Transverse colon (tissue), 4 donors: Measurements from ENCODE around the gene ZPBP. TPM values are rescaled to one million over a fixed set of nuclear protein-coding genes. Genes with fewer than 3 reads are reported as not detected.

Experiments used
- DNase-seq: peaks from one replicate; pipeline ENCODE4 v3.0.0-alpha.2; 2019
- H3K27ac ChIP-seq, 4 donors: fragments of 200-600 bp; sonication (generic); 2 replicates each; pipeline ENCODE4 v1.5.1; 2016 to 2018; ENCODE audit warnings: inconsistent platforms in 4 of 4
- H3K27me3 ChIP-seq: fragments of 200-600 bp; sonication (generic); 2 replicates; pipeline ENCODE4 v1.5.1; 2017; ENCODE audit warnings: inconsistent platforms
- H3K36me3 ChIP-seq, 4 donors: fragments of 200-600 bp; sonication (generic); 2 replicates each; pipeline ENCODE4 v1.5.1; 2017 to 2019; ENCODE audit warnings: inconsistent platforms in 4 of 4
- H3K4me1 ChIP-seq, 4 donors: fragments of 200-600 bp; sonication (generic); 2 replicates each; pipeline ENCODE4 v1.5.1; 2017 to 2020; ENCODE audit warnings: inconsistent platforms in 4 of 4
- H3K4me3 ChIP-seq, 4 donors: fragments of 200-600 bp; sonication (generic); 1 replicate in 1 of 4; 2 replicates in 3 of 4; pipeline versions ENCODE4 v1.5.1 to v1.6.1; 2017 to 2019; ENCODE audit warnings: inconsistent platforms in 4 of 4
- H3K9me3 ChIP-seq, 2 donors: fragments of 200-600 bp; sonication (generic); 2 replicates each; pipeline ENCODE4 v1.5.1; 2017 to 2019; ENCODE audit warnings: inconsistent platforms in 2 of 2
- EP300 ChIP-seq: sonication (generic); formaldehyde crosslinking; IDR thresholded peaks from one replicate; pipeline ENCODE4 v1.6.1; 2017; ENCODE audit warnings: antibody characterized with exemption, low read depth
- POLR2A ChIP-seq: fragments of 450-650 bp; IDR thresholded peaks from one replicate; pipeline ENCODE4 v1.6.1; 2016; ENCODE audit warnings: antibody characterized with exemption, mild to moderate bottlenecking, moderate library complexity
- POLR2AphosphoS5 ChIP-seq, 3 donors: sonication (generic); formaldehyde crosslinking; IDR thresholded peaks; one replicate each; pipeline ENCODE4 v1.6.1; 2016; ENCODE audit warnings: antibody characterized with exemption in 3 of 3
- WGBS, 2 donors: methylation state at CpG; one replicate each; pipeline ENCODE4 v1.1.5; 2018; ENCODE audit warnings: low coverage in 1 of 2; 5-methylcytosine and 5-hydroxymethylcytosine counted together
- in situ Hi-C, 4 donors: fragments of 200-750 bp; cut with MboI; loops; one replicate each; pipeline versions ENCODE4 v1.15.0 to v1.15.1; 2017; ENCODE audit warnings: low sequenced_read_pairs in 3 of 4, low pct_ligation_motif_present in 1 of 4, low pct_unique_long_range_greater_than_20kb in 1 of 4
- intact Hi-C: fragments of 100-400 bp; cut with DNase I; formaldehyde crosslinking; loops from one replicate; pipeline ENCODE4 v1.15.1; 2023; ENCODE audit warnings: low total_unique reads
- total RNA-seq, 4 donors: library from RNA; depleted of rRNA; stranded (reverse); fragments of >200 nt; gene quantifications; one replicate each; pipeline ENCODE4 v1.1.0, GENCODE V29; 2016
- TF ChIP-seq, protein P1 (sequence below), 5 experiments: fragments of 200-600 bp in 3 of 5; fragments of 450-650 bp in 2 of 5; sonication (generic) in 3 of 5; IDR thresholded peaks; 1 replicate in 2 of 5; 2 replicates in 3 of 5; pipeline ENCODE4 v1.5.1; 2016 to 2017; ENCODE audit warnings: antibody characterized with exemption in 5 of 5, inconsistent platforms in 3 of 5, mild to moderate bottlenecking in 2 of 5, moderate library complexity in 1 of 5

Gene ZPBP, protein sequence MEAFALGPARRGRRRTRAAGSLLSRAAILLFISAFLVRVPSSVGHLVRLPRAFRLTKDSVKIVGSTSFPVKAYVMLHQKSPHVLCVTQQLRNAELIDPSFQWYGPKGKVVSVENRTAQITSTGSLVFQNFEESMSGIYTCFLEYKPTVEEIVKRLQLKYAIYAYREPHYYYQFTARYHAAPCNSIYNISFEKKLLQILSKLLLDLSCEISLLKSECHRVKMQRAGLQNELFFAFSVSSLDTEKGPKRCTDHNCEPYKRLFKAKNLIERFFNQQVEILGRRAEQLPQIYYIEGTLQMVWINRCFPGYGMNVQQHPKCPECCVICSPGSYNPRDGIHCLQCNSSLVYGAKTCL
- not detected for total RNA-seq

- H3K27me3 ChIP-seq: no peaks in the 10 kb centered on the region
- no peak for TF ChIP-seq EP300
- TF ChIP-seq, protein P1, sequence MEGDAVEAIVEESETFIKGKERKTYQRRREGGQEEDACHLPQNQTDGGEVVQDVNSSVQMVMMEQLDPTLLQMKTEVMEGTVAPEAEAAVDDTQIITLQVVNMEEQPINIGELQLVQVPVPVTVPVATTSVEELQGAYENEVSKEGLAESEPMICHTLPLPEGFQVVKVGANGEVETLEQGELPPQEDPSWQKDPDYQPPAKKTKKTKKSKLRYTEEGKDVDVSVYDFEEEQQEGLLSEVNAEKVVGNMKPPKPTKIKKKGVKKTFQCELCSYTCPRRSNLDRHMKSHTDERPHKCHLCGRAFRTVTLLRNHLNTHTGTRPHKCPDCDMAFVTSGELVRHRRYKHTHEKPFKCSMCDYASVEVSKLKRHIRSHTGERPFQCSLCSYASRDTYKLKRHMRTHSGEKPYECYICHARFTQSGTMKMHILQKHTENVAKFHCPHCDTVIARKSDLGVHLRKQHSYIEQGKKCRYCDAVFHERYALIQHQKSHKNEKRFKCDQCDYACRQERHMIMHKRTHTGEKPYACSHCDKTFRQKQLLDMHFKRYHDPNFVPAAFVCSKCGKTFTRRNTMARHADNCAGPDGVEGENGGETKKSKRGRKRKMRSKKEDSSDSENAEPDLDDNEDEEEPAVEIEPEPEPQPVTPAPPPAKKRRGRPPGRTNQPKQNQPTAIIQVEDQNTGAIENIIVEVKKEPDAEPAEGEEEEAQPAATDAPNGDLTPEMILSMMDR (IDR thresholded peaks at IDR 0.05): peak; percentile 64 to 75 (median 69)
- DNase-seq: no peak
- H3K27ac ChIP-seq: no peak within 1 kb of the TSS
- intact Hi-C loops: loop anchor here (10.0 kb wide), 1 partner anchor 322 kb away; no protein-coding TSS in a partner anchor
- peak within 1 kb of the TSS; percentile 23 to 42 (median 32) for H3K4me3 ChIP-seq
- H3K9me3 ChIP-seq: no peaks in the 10 kb centered on the region
- WGBS, 2 donors: 4 to 30% methylated on average over 11 to 38 of the region's 53 CpGs
- no peaks in the 10 kb centered on the region for H3K36me3 ChIP-seq
- peaks cover 0 to 6% (median 2%) of the 10 kb centered on the region in 4 donors for H3K4me1 ChIP-seq
- in situ Hi-C loops: loop anchor here in 1 of 4 donors (25.0 kb wide), 1 partner anchor 1069 kb away; no protein-coding TSS in a partner anchor
These were observed at the start of gene ZPBP for GRCh38 chr7:50092579-50093491. ZPBP (minus strand) TSS chr7:50093246; CDS start chr7:50093194, 52 bp downstream.

DNA sequence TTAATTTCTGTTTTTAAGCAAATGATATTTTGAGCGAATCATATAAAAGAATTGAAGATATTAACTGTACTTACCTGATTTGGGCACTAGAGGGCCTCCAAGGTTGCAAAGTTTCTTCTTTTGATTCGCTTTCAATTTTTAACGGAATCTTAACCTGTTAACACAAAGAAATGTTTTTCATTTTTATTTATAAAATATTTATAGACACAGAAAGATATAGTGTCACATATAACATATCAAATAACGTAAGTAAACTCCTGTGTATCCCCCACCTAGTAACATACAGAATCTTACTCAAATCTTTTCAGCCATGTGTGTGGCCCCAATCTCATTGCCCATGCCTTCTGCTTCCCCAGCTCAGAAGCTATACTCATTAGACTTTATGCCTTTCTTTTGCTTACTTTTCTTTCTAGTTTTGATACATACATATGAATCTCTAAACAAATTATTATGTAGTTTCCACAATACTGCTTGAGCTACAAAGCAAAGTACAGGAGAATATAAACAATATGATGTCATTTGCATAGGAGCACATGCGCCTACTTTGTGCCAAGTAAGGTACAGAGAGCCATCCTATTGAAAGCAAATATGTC lies 49.5 kb upstream of the ZPBP start:
- intact Hi-C loops: no loop called here
- Histone ChIP-seq H3K9me3 (no peaks in the 10 kb centered on the region), H3K4me1 (peaks cover 0 to 4% (median 0%) of the 10 kb centered on the region in 4 donors), H3K27ac (no peak overlapping the region), H3K4me3 (no peak overlapping the region), H3K27me3 (no peaks in the 10 kb centered on the region), H3K36me3 (no peaks in the 10 kb centered on the region)
- in situ Hi-C loops: loop anchor here in 2 of 4 donors (10.0 to 25.0 kb wide), 3 partner anchors 282 to 1020 kb away; no protein-coding TSS in a partner anchor
- no peak for TF ChIP-seq EP300
- TF ChIP-seq, protein P1 (IDR thresholded peaks at IDR 0.05): peak; percentile 55 to 73 (median 63)
- no peak for DNase-seq
- WGBS, 2 donors: 15 to 18% methylated on average over 5 of the region's 5 CpGs

DNA sequence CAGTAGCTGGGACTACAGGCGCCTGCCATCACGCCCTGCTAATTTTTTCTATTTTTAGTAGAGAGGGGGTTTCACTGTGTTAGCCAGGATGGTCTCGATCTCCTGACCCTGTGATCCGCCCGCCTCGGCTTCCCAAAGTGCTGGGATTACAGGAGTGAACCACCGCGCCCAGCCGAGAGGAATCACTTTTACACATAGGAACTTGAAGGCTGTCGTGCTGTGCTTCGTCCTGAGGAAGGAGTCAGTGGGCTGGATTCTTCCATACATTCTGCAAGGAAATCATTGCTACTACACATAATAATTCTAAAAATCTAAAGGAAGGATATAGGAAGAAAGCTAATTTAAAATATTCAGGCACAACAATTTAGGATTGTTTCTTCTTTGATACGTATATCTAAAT lies 48.8 kb upstream of the ZPBP start:
- intact Hi-C loops: no loop called here
- H3K9me3 ChIP-seq: no peaks in the 10 kb centered on the region
- no peak for TF ChIP-seq POLR2A
- TF ChIP-seq, protein P1 (IDR thresholded peaks at IDR 0.05): no peak
- no peak for TF ChIP-seq POLR2AphosphoS5 (IDR thresholded peaks at IDR 0.05)
- H3K4me1 ChIP-seq: peaks cover 0 to 4% (median 0%) of the 10 kb centered on the region in 4 donors
- H3K4me3 ChIP-seq: no peak overlapping the region
- in situ Hi-C loops: loop anchor here in 2 of 4 donors (10.0 to 25.0 kb wide), 3 partner anchors 283 to 1020 kb away; no protein-coding TSS in a partner anchor
- no peaks in the 10 kb centered on the region for H3K27me3 ChIP-seq
- H3K27ac ChIP-seq: no peak overlapping the region
- DNase-seq: no peak
- H3K36me3 ChIP-seq: no peaks in the 10 kb centered on the region
- 77 to 86% methylated on average over 1 to 12 of the region's 12 CpGs for WGBS, 2 donors

DNA sequence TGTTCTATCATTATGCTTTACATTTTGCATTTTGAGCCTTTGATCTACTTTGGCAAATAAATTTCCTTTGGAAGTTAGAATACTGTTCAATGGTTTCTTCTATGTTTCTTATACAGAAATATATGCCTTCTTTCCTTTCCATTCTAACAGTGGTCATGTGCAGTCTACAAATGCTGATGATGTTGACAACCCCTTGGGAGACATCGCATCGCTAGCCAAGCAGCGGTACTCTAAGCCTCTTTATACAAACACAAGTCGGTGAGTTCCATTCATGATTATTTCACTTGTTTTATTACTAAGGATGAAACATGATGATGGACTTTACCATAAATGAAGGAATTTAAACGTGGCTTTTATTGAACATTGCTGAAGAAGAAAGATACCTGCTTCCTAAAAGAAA lies 48.1 kb upstream of the ZPBP start:
- Histone ChIP-seq H3K9me3 (no peaks in the 10 kb centered on the region), H3K27ac (no peak overlapping the region), H3K27me3 (no peaks in the 10 kb centered on the region), H3K4me3 (no peak overlapping the region), H3K36me3 (no peaks in the 10 kb centered on the region), H3K4me1 (peaks cover 0 to 4% (median 0%) of the 10 kb centered on the region in 4 donors)
- TF ChIP-seq POLR2A (no peak), POLR2AphosphoS5 (IDR thresholded peaks at IDR 0.05) (no peak)
- TF ChIP-seq, protein P1 (IDR thresholded peaks at IDR 0.05): no peak
- WGBS, 2 donors: 53 to 55% methylated on average over 3 to 5 of the region's 5 CpGs
- DNase-seq: no peak
- intact Hi-C loops: no loop called here
- in situ Hi-C loops: loop anchor here in 2 of 4 donors (10.0 to 25.0 kb wide), 3 partner anchors 284 to 1021 kb away; no protein-coding TSS in a partner anchor
